ENCODE data around the gene HJURP. TPM values are rescaled to one million over a fixed set of nuclear protein-coding genes. Genes with fewer than 3 reads are reported as not detected.

Gene HJURP
- total RNA-seq, 1 donor from 2014 or later: 8.2 TPM

- TF ChIP-seq CTCF (IDR thresholded peaks at IDR 0.05): no peak
- Mint-ChIP-seq H3K36me3 (ENCODE audit: low read depth) (peaks cover 4% of the 10 kb centered on the region), H3K27me3 (ENCODE audit: low read depth) (no peaks in the 10 kb centered on the region), H3K4me3 (ENCODE audit: unreplicated experiment) (no peak overlapping the region), H3K27ac (ENCODE audit: unreplicated experiment) (no peak overlapping the region), H3K9me3 (ENCODE audit: low read depth) (no peaks in the 10 kb centered on the region), H3K4me1 (ENCODE audit: low read depth) (peaks cover 31% of the 10 kb centered on the region)
- DNase-seq (ENCODE audit: low spot score): peak; percentile 64
These were observed 4.6 kb downstream of the HJURP start for GRCh38 chr2:233849607-233850271.

DNA sequence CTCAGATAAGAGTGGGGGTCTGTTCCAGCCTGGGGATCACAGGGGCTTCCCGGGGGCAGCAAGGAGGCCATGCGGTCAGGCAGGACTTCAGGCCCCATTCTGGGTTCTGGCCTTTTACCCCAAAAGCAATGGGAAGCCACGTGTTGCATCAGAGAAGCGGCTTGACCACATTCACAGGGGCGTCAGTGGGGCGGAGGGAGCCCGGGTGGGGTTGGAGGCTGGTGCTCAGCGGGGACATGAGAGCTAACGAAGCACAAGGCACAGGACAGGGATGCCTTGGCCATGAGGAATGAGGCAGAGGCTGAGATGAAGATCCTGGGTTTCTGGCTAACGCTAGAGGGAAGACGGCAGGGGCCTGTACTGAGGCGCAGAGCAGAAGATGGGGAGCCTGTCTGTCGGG, 6.1 kb downstream of the HJURP start:
- peaks cover 4% of the 10 kb centered on the region for H3K36me3 Mint-ChIP-seq (ENCODE audit: low read depth)
- no peaks in the 10 kb centered on the region for H3K27me3 Mint-ChIP-seq (ENCODE audit: low read depth)
- TF ChIP-seq CTCF (IDR thresholded peaks at IDR 0.05): no peak
- DNase-seq (ENCODE audit: low spot score): no peak
- peaks cover 20% of the 10 kb centered on the region for H3K4me1 Mint-ChIP-seq (ENCODE audit: low read depth)
- no peak overlapping the region for H3K4me3 Mint-ChIP-seq (ENCODE audit: unreplicated experiment)
- no peak overlapping the region for H3K27ac Mint-ChIP-seq (ENCODE audit: unreplicated experiment)
- H3K9me3 Mint-ChIP-seq (ENCODE audit: low read depth): no peaks in the 10 kb centered on the region

GRCh38 chr2:233847248-233847898, 7.0 kb downstream of the HJURP start:
- Mint-ChIP-seq H3K4me3 (ENCODE audit: unreplicated experiment) (no peak overlapping the region), H3K4me1 (ENCODE audit: low read depth) (peaks cover 12% of the 10 kb centered on the region), H3K36me3 (ENCODE audit: low read depth) (peaks cover 6% of the 10 kb centered on the region), H3K27me3 (ENCODE audit: low read depth) (no peaks in the 10 kb centered on the region), H3K9me3 (ENCODE audit: low read depth) (no peaks in the 10 kb centered on the region), H3K27ac (ENCODE audit: unreplicated experiment) (no peak overlapping the region)
- TF ChIP-seq CTCF (IDR thresholded peaks at IDR 0.05): no peak
- DNase-seq (ENCODE audit: low spot score): peak; percentile 26

DNA sequence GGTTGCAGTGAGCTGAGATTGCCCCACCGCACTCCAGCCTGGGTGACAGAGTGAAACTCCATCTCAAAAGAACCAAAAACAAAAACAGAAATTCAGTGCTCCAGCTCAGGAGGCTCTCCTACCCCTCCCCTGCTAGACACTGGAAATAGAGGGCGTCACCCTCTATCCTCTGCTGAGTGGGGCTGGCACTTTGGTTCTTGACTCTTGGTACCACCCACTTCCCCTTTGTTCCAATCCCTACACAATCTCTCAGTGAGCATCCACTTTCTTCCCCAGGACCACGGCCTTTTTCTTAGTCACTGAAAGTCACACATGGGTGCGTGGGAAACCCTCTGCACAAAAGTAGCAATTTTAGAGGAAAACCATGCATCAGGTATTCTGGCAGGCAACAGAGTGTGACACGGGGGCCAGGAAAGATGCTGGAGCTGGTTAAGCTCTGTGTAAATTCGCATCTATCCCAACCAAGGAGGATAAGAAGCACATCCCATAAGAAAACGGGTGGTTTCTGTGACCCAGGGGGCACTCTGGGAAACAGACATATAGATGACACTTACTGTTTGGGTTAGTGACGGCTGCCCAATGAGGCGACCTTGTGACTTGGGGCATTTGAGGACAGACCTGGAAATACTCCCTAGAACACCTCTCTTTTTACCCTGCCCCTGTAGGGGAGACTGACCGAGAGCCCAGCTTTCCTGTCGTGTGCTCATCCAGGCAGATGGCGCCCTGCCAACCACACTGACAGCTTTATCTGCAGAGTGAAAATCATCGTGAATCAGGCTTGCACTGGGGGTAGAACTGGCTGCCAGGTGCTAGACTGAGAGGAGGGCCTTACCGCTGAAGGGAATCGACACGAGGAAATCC, 7.7 kb downstream of the HJURP start:
- no peak for TF ChIP-seq CTCF (IDR thresholded peaks at IDR 0.05)
- H3K4me1 Mint-ChIP-seq (ENCODE audit: low read depth): peaks cover 4% of the 10 kb centered on the region
- H3K4me3 Mint-ChIP-seq (ENCODE audit: unreplicated experiment): no peak overlapping the region
- no peaks in the 10 kb centered on the region for H3K27me3 Mint-ChIP-seq (ENCODE audit: low read depth)
- peak; percentile 48 for DNase-seq (ENCODE audit: low spot score)
- peaks cover 7% of the 10 kb centered on the region for H3K36me3 Mint-ChIP-seq (ENCODE audit: low read depth)
- H3K9me3 Mint-ChIP-seq (ENCODE audit: low read depth): no peaks in the 10 kb centered on the region
- no peak overlapping the region for H3K27ac Mint-ChIP-seq (ENCODE audit: unreplicated experiment)
